Stimulated activated CD8-positive, alpha-beta memory T cell treated with anti-CD3 and anti-CD28 coated beads, Interleukin-2, amount 100 ng/mL, for 1 hour (primary cell): ENCODE data around the gene RHBDL3.
"Not testable (repeated sequence)": the region's sequence is repeated elsewhere in the genome, so short reads cannot be mapped to it uniquely, and the experiment has no call there.

ENCODE experiments used
- DNase-seq, 2 donors: peaks; one replicate each; pipeline ENCODE4 v3.0.0-alpha.2; 2020; ENCODE audit warnings: low read depth in 2 of 2

The RHBDL3 gene

DNA sequence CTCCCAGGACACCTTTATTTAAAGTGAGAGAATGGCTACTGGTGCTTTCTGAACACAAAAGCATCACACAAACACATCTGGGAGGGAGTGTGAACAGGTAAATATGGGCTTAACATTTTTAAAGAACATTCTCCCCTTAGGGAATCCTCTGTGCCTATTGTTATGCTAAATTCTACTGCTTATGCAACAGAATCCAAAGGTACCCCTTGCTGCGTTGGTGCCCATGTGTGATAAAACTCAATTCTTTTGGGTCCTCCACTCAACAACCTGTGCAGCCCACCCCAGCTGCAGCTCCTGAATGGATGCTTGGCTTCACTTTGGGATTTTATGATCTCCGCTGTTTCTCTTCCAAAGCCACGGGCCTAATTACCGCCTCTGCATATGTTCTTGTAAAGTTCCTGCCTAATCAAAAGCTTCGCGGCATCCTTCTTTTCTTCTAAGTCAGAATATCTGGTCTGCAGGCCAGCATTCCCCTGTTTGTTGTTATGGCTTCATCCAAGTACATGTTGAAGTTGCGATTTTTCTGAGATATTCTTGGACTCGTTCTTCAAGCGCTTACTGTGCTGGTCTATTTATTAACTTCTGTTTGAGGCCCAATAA lies 23.9 kb downstream of the RHBDL3 start:
- no peak for DNase-seq

DNA sequence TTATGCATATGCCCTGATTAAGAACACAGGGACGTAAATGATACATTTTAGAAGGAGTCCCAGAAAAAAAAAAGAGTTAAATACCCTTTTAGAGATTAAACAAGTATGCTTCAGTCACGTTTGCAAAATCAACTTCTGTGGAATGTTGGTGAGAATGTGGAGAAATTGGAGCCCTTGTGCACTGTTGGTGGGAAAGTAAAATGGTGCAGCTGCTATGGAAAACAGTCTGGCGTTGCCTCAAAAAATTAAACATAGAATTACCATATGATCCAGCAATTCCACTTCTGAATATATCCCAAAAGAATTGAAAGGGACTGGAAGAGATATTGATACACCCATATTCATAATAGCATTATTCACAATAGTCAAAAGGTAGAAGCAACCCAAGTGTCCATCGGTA lies 26.5 kb downstream of the RHBDL3 start:
- no peak for DNase-seq

DNA sequence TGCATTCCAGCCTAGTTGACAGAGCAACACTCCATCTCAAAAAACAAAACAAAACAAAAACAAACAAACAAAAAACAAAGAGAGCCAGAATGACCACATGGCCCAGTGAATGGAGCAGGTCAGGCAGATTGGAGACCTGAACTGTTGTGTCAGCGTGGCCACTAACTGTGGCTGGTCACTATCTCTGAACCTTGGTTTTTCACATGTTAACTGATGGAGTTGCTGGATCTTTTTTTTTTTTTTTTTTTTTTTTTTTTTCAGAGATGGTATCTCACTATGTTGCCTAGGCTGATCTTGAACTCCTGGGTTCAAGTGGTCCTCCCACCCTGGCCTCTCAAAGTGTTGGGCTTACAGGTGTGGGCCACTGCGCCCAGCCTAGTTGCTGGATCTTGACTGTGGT lies 31.8 kb downstream of the RHBDL3 start:
- DNase-seq = no peak

DNA sequence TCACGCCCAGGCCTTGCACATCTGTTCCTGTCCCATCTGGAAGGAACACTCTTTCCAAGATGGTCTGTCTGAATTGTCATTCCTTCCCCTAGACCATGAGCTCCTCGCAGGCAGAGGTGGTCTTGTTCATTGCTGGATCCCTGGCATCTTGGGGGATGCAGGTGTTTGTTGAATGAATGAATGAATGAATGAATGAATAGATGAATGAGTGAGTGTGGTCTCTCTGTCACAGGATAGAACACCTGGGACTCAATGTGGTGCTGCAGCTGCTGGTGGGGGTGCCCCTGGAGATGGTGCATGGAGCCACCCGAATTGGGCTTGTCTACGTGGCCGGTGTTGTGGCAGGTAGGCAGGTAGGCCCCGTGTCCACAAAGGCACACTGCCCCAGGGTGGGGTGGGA lies 32.2 kb downstream of the RHBDL3 start:
- DNase-seq = no peak

DNA sequence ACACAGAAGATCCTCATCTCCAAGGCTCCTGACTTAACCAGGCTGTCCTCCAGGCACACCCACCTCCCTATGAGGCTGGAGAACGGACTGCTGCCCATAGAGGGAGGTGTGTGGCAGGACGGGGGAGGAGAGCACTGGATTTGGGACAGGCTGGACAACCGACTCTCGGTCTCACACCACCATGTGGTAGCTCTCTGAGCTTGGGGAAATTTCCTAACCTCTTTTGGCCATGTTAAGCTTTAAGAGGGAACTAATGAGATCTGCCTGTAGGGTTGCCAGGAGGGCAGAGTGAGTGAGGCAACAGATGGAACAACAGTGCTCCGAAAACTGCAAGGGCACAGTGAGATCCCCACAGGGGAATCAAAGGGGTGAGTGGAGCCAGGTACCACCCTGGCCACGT lies 32.7 kb downstream of the RHBDL3 start:
- DNase-seq = no peak

DNA sequence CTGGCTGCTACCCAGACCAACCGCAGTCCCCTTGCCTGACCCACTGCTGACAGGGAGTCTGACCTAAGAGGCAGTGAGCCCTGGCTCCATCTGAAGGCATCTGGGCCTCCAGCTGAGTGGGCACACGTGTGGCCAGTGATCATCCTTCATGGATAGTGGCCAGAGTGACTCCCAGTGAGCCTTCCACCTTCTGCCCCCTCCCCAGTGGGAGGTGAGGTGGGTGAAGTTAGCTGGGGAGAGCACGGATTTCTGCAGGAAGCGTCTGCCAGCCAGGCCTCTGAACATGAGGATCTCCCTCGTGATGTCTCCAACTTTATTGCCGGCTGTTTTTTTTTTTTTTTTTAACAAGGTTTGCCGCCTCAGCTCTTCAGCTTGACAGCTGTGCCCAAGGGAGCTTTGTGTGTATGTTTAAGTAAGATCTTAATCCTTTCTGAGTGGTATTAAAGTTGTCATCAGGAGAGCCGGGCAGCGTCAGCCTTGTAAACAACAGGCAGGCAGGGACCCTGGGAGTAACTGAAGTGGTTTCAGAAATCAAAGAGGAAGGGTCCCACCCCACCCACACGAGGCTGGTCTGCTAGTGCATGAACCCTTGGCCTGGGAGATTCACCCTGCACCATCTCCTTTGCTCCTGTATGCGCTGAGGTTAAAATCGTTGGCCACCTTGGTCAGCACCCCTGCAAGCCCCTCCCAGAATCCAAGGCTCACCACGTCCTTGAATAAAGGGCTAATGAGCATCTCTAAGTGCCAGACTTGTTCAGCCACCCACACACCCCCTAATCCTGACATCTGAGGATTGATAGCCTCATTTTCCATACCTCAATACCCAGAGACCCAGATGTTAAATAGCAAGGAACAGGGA lies 33.3 kb downstream of the RHBDL3 start:
- DNase-seq = no peak

DNA sequence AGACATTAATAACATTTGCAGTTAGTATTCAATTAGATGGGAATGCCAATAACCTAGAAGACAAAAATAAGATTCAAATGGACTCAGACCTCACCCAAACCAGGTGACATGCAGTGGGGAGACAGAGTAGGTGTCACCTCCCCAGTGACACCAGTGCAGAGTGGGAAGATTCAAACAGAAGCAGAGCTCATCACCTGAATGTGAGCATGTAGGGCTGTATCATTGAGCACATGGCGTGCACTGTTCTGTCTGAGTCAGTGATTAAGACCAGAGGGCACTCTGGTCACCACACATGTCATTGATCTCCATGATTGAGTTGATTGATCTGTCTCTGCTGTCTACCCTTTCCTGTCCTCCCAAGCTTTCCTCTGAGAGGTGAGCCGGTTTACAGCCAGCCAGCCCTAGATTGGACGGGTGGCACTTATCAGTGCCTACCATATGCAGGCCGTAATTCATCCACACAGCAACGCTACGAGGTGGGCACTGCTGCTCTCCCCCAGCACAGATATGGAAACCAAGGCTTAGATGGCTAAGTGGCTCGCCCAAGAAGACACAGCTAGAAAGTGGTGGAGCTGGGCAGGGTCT lies 34.0 kb downstream of the RHBDL3 start:
- no peak for DNase-seq

DNA sequence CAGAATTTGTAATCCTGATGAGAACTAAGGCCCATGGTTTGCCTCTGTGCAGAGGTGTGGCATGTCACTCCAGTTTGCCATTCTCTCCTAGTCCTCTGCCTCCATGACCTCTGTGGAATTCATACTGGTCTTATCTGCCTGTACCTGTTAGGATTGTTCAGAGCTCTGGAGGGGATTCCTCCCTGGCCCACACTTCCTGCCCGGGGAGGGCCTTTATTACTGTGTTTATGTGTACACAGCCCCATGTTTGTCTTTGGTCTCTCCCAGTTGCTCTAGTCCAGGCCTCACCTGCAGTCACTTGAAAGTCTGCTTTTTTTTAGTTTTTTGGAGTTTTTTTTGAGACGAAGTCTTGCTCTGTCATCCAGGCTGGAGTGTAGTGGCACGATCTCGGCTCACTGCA lies 36.4 kb downstream of the RHBDL3 start:
- DNase-seq = no peak

DNA sequence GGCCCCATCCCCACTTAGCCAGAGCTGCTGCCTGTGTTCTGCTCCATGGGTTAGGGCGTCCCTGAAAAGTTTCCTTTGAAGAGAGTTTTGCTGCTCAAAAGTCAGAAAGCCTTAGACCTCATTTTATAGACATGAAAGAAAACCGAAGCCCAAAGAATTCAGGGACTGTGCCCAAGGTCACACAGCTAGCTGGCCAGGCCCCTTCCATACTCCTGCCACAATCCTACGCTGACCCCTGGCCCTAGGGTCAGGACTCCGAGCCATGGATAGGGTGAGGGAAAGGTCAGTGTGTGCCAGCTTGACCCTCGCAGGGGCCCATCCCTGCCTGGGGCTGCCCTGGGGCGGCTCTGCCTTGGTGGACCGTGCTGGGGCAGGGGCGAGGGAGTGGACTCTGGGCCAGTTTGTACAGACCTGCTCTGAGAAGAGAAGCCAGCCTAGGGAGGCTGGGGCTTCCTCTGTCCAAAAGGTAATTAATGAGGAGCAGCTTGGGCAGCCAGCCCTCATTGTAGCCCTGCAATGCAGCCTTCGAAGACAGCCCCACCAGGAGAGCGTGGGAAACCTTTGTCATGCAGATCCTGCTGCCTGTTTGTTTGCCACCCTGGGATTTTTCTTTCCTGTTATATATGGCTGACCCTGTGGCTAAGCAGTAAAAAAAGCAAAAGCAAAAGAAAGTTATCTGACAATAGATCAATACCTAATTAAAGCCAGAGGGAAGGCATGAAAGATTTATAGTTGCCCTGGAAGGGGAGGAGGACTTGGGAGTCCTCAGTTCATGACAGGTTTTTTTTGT lies 37.4 kb downstream of the RHBDL3 start:
- DNase-seq = no peak

DNA sequence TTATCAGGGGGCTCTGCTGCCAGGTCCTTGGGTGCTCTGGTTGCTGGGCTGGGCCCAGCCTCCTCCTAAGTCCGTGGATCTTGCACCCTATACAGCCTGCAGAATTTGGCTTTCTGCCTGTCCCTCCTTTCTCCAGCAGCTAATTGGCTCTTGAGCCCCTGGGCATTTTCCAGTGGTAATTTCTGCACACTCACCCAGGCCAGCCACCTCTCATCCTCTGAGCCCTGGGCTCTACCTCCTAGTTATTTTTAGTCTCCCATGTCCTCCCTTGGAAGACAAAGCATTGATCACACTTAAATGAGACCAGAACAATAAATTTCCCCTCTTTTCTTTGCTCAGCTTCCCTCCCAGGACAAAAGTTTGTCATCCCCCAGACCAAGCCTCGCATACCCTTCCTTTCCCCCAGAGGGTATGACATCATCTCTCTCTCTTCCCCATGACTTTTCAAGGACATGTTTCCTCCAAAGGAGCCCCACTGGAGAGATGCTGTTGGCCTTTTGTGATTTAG lies 38.2 kb downstream of the RHBDL3 start:
- DNase-seq = no peak

DNA sequence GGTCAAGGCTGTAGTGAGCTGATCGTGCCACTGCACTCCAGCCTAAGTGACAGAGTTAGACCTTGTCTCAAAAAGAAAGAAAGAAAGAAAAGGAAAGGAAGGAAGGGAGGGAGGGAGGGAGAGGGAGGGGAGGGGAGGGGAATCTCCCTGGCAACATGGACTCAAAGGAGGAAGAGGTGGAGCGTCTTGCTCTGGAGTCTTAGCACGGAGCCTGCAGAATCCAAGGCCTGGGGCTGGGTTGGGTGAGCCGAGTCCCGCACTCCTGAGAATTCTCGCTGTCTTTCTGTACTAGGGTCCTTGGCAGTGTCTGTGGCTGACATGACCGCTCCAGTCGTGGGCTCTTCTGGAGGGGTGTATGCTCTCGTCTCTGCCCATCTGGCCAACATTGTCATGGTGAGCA lies 39.4 kb downstream of the RHBDL3 start:
- no peak for DNase-seq

DNA sequence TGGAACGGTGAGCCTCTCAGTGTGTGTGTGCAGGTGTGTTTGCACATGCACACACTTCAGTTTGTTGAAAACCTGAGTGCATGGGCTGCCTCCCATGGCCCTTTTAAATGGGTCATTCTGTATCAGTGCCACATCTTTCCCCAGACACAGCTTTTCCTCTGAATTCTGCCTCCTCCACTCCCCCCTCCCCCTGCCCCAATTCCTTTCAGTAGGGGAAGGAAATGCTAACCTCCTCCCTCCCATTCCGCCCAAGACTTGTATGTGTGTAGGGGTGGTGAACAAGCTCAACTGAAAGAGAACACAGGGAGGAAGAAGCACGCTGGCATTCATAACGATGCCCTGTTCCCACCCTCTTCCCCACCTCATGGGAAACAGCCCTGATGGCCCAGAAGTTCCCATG lies 42.0 kb downstream of the RHBDL3 start:
- DNase-seq = no peak

DNA sequence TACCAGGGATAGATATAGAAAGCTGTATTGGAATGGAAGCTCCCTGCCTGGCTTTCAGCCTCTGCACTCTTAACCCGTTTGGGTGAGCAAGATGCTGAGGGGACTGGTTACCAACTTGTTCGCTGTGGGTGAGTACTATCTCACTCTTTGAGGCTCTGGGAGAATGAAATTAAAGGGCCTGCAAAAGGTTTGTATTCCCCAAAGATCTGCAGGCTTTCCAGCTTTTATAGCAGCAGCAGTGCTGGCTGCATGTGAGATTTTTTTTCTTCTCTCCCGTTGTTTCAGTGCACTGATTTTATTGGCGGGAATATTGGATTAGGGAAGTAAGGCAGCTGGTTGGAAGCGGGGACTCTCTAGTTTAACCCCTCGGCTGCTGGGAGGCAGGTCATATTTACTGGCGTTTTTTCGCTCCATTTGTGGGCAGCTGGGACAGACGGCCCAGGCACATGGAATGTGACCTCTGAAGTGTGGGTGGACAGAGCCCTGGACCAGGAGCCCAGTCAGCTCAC lies 45.5 kb downstream of the RHBDL3 start:
- no peak for DNase-seq

DNA sequence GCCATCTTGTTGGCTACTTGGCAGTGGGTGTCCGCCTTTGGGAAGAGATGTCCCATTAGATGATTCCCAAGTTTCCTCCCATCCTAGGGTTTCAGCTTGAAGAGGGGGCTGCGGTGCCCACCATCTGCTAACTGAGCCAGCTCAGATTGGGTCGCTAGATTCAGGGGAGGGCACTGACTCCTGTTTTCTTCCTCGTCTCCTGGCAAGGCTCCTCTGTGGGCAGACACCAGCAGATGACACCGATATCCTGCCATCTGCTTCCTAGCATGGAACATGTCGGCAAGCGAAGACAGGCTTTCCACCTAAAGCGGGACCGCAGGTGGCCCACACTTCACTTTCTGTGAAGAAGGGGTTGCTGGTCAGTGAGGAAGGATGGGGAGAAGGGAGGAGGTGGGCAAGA lies 49.0 kb downstream of the RHBDL3 start:
- no peak for DNase-seq

DNA sequence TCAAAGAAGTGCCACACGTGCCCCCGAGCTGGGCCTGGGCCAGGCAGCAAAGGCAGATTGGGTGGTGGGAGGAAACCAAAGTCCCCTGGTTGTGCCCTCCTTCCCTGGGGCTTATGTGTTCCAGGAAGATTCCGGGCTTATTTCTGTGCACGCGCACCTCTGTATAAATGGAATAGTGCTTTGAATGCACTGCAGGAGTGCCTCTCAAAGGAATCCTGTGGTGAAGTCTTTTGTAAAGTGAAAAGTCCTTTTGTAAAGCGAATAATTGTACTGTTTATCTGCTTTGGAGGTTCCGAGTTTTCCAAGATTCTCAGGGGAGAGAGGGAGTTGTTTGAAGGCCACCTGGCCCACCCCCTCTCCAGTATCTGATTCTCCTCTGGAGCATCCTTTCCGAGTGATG lies 49.5 kb downstream of the RHBDL3 start:
- DNase-seq = no peak

DNA sequence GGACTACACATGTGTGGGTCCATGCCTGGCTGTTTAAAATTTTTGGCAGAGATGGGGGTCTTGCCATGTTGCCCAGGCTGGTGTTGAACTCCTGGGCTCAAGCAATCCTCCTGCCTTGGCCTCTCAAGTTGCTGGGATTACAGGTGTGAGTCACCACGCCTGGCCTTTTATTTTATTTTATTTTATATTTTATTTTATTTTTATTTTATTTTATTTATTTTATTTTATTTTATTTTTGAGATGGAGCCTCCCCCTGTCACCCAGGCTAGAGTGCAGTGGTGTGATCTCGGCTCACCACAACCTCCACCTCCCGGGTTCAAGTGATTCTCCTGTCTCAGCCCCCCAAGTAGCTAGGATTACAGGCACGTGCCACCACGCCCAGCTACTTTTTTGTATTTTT lies 51.0 kb downstream of the RHBDL3 start:
- not testable (repeated sequence) for DNase-seq

DNA sequence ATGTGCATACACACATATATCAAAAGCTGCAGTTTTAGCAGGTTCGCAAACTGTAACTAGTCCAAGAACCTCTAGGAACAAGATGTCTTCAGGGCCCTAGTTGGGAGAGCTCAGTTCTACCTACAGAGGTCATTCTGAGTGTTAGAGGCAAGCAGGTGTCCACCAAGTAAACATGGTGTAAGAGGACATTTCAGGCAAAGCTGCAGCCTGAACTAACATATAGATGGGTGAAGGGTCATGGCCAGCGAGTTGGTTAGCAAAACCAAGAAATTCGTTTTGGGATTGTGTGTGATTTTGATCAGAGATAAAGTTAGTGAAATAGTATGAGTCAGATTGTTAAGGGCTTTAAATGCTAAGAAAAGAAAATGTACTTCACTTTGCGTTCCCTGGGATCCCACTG lies 51.7 kb downstream of the RHBDL3 start:
- DNase-seq = no peak

DNA sequence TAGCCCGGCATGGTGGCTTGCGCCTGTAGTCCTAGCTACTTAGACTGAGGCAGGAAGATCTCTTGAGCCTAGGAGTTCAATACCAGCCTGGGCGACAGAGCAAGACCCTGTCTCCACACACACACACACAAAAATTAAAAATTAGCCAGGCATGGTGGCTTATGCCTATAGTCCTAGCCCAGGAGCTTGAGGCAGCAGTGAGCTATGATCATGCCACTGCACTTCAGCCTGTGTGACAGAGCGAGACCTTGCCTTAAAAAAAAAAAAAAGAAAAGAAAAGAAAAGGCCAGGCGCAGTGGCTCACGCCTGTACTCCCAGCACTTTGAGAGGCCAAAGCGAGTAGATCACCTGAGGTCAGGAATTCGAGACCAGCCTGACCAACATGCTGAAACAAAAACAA lies 52.4 kb downstream of the RHBDL3 start:
- no peak for DNase-seq

DNA sequence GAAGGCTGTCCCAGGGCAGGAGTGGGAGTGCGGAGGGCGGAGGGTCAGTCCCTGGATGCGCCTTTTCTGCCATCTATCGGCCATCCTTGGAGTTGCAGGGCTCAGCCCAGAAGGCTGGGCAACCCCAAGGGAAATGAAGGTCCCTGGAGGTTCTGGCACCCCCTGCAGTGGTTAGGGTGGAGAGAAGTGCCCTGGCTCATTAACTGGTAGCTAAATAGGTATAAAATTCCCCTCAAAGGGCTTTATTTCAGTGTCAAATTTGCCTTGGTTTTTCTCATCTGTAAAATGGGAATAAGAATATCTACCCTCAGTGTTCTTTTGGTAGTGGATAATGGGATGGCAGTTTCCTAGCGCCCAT lies 53.9 kb downstream of the RHBDL3 start:
- peak; percentile 50 to 51 for DNase-seq

DNA sequence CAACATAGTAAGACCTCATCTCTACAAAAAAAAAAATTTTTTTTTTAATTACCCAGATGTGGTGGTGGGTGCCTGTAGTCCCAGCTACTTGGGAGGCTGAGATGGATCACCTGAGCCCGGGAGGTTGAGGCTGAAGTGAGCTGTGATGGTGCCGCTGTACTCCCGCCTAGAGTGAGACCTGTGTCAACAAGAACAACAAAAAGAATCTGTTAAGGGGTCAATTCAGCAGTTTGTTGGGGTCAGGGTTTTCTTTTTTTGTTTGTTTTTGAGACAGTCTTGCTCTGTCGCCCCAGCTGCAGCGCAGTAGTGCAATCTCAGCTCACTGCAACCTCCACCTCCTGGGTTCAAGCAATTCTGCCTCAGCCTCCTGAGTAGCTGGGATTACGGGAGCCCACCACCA lies 54.4 kb downstream of the RHBDL3 start:
- DNase-seq = not testable (repeated sequence)

DNA sequence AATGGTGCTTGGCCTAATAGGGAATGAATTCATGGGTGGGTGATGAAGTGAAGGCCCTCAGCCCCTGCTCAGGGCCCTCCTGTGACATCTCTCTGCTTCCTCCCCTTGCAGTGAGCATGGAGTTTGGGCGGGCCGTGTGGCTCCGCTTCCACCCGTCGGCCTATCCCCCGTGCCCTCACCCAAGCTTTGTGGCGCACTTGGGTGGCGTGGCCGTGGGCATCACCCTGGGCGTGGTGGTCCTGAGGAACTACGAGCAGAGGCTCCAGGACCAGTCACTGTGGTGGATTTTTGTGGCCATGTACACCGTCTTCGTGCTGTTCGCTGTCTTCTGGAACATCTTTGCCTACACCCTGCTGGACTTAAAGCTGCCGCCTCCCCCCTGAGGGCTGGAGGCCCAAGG lies 55.2 kb downstream of the RHBDL3 start:
- DNase-seq = no peak

DNA sequence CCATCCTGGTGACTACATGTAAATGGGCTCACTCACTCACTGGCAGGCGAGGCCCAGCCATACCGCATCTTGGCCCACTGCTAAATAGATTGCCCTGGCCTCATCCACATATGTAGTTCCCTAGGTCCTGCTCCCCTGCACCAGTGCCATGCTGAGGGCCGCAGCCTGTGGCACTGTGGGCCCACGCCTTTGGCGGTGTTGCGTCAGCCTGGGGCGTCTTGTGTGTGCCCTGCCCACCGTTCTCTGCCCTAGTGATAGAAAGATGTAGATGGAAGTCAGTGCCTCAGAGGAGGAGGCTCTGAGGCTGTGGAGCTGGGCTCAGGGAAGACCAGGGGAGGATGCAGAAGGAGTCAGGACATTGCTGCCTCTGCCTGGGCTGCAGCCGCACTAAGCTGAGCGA lies 57.4 kb downstream of the RHBDL3 start:
- DNase-seq = no peak
